Endothelial cell (in vitro differentiated cells): Measurements from ENCODE around the gene CYSTM1. TPM values are rescaled to one million over a fixed set of nuclear protein-coding genes. Genes with fewer than 3 reads are reported as not detected.

ENCODE experiments used
- DNase-seq: peaks from one replicate; pipeline ENCODE4 v3.0.0; 2021; ENCODE audit warnings: low spot score
- H3K27ac Mint-ChIP-seq: one replicate; pipeline ENCODE4 v1.8.0; 2021; ENCODE audit warnings: mixed read lengths, inconsistent platforms; ENCODE audit not compliant: unreplicated experiment
- H3K27me3 Mint-ChIP-seq: one replicate; pipeline ENCODE4 v1.8.0; 2021; ENCODE audit warnings: mild to moderate bottlenecking, moderate library complexity, mixed read lengths, inconsistent platforms; ENCODE audit not compliant: unreplicated experiment
- H3K36me3 Mint-ChIP-seq: one replicate; pipeline ENCODE4 v1.8.0; 2021; ENCODE audit warnings: mild to moderate bottlenecking, low read depth, mixed read lengths, inconsistent platforms; ENCODE audit not compliant: unreplicated experiment
- H3K4me1 Mint-ChIP-seq: one replicate; pipeline ENCODE4 v1.8.0; 2021; ENCODE audit warnings: mild to moderate bottlenecking, mixed read lengths, inconsistent platforms; ENCODE audit not compliant: unreplicated experiment
- H3K4me3 Mint-ChIP-seq: one replicate; pipeline ENCODE4 v1.8.0; 2021; ENCODE audit warnings: mild to moderate bottlenecking, mixed read lengths, inconsistent platforms; ENCODE audit not compliant: unreplicated experiment
- H3K9me3 Mint-ChIP-seq: one replicate; pipeline ENCODE4 v1.8.0; 2021; ENCODE audit warnings: mixed read lengths, inconsistent platforms; ENCODE audit not compliant: unreplicated experiment
- total RNA-seq: library from RNA; stranded (reverse); fragmentation: NEBNext Ultra II Directional; extraction: Animal tissue kit (Norgen Biotek cat#: 25700); gene quantifications from one replicate; pipeline ENCODE4 v1.2.1, GENCODE V29; 2021; ENCODE audit not compliant: unreplicated experiment
- TF ChIP-seq, protein P1 (sequence below): fragments of 200-600 bp; sonication (generic); IDR thresholded peaks from one replicate; pipeline ENCODE4 v1.5.0; 2021; ENCODE audit warnings: antibody characterized with exemption; ENCODE audit not compliant: unreplicated experiment

The CYSTM1 gene
- total RNA-seq, 1 donor from 2014 or later, result 21.7 TPM

DNA sequence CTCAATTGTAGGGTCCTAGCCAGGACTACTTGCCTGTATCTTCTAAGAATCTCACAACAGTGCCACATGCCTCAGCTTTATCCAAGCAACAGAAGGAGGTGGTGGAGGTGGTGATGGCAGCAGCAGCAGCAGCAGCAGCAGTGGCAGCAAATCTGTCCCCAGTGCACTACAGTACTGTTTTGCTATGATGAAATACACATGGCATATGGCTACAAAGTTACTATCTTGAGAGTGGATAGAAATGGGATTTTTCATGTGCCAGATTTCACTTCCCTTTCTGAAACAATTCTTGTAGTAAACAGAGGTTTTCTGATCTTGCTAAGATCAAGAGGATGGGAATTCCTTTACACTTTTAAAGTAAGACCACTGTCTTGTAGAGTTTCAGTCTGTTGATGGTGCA, 8.1 kb upstream of the CYSTM1 start:
- peaks cover 11% of the 10 kb centered on the region for H3K4me1 Mint-ChIP-seq
- H3K9me3 Mint-ChIP-seq, result no peaks in the 10 kb centered on the region
- no peaks in the 10 kb centered on the region for H3K36me3 Mint-ChIP-seq
- no peak for DNase-seq
- H3K4me3 Mint-ChIP-seq, result no peak overlapping the region
- TF ChIP-seq, protein P1, sequence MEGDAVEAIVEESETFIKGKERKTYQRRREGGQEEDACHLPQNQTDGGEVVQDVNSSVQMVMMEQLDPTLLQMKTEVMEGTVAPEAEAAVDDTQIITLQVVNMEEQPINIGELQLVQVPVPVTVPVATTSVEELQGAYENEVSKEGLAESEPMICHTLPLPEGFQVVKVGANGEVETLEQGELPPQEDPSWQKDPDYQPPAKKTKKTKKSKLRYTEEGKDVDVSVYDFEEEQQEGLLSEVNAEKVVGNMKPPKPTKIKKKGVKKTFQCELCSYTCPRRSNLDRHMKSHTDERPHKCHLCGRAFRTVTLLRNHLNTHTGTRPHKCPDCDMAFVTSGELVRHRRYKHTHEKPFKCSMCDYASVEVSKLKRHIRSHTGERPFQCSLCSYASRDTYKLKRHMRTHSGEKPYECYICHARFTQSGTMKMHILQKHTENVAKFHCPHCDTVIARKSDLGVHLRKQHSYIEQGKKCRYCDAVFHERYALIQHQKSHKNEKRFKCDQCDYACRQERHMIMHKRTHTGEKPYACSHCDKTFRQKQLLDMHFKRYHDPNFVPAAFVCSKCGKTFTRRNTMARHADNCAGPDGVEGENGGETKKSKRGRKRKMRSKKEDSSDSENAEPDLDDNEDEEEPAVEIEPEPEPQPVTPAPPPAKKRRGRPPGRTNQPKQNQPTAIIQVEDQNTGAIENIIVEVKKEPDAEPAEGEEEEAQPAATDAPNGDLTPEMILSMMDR, result no peak
- H3K27me3 Mint-ChIP-seq, result peaks cover 1% of the 10 kb centered on the region
- H3K27ac Mint-ChIP-seq, result no peak overlapping the region

DNA sequence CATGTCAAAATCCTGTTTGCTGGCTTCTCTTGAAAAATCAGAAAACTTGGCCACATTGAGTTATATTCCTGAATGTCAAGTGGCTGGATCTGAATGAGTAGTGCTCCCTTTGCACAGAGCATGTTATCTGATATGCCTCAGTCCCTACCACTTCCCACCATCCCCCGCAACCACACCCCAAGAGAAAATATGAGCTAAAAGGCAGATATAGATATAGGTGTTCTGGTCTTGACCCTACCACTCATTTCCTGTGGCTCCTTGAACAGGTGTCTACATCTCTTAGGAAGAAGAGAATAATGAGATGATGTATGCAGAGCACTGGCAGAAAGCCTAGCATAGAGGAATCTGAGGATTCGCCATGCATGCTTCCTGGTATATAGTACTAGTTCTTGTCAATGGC, 6.6 kb upstream of the CYSTM1 start:
- Mint-ChIP-seq H3K4me1 (peaks cover 11% of the 10 kb centered on the region), H3K36me3 (no peaks in the 10 kb centered on the region), H3K27me3 (peaks cover 3% of the 10 kb centered on the region), H3K27ac (no peak overlapping the region), H3K9me3 (no peaks in the 10 kb centered on the region), H3K4me3 (no peak overlapping the region)
- TF ChIP-seq, protein P1, result no peak
- DNase-seq, result no peak

- peaks cover 2% of the 10 kb centered on the region for H3K27me3 Mint-ChIP-seq
- H3K4me1 Mint-ChIP-seq, result peaks cover 13% of the 10 kb centered on the region
- H3K9me3 Mint-ChIP-seq, result no peaks in the 10 kb centered on the region
- H3K36me3 Mint-ChIP-seq, result no peaks in the 10 kb centered on the region
- no peak overlapping the region for H3K4me3 Mint-ChIP-seq
- TF ChIP-seq, protein P1, result no peak
- H3K27ac Mint-ChIP-seq, result no peak overlapping the region
- no peak for DNase-seq
Measured at GRCh38 chr5:140169410-140169809, 5.6 kb upstream of the CYSTM1 start.

- no peak for DNase-seq
- Mint-ChIP-seq H3K36me3 (peaks cover 4% of the 10 kb centered on the region), H3K4me3 (no peak overlapping the region), H3K27ac (no peak overlapping the region), H3K4me1 (peaks cover 10% of the 10 kb centered on the region), H3K27me3 (peaks cover 12% of the 10 kb centered on the region), H3K9me3 (no peaks in the 10 kb centered on the region)
- TF ChIP-seq, protein P1, result no peak
Measured at GRCh38 chr5:140172483-140172882, 2.5 kb upstream of the CYSTM1 start.

- peaks cover 12% of the 10 kb centered on the region for H3K27me3 Mint-ChIP-seq
- peak overlapping the region; percentile 76 for H3K4me3 Mint-ChIP-seq
- TF ChIP-seq, protein P1, result no peak
Measured at GRCh38 chr5:140174014-140174413, 974 bp upstream of the CYSTM1 start.

More at GRCh38 chr5:140174014-140174413, 974 bp upstream of the CYSTM1 start:
- peaks cover 4% of the 10 kb centered on the region for H3K36me3 Mint-ChIP-seq
- peaks cover 10% of the 10 kb centered on the region for H3K4me1 Mint-ChIP-seq
- H3K27ac Mint-ChIP-seq, result no peak overlapping the region
- H3K9me3 Mint-ChIP-seq, result no peaks in the 10 kb centered on the region
- DNase-seq, result no peak
